ENCODE data around the gene PCDH12. TPM values are rescaled to one million over a fixed set of nuclear protein-coding genes. Genes with fewer than 3 reads are reported as not detected.

The PCDH12 gene
- total and polyA plus RNA-seq, 10 of the 15 experiments (the other 5 are each of a cell fraction or from before 2014, with no cell fraction given), result 0.01 to 0.14 (median 0.06) TPM; not detected in 4

DNA sequence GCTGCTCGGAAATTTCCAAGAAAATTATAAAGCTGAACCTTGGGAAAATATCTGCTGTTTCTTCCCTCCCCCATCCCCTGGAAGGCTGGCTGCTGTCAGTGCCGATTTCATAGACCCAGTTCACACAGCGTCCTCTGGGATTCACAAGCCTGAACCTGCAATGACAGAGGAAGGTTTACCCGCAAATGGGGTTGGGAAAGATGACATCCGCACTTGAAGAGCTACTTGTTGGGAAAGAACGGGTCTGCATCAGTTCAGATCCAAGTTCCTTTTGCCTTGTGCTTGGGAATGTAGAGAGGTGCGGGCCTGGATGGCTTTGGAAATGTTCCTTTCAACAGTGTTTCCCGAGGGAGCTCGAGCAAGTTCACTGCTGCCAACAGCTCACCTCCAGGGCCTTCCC, 13.9 kb downstream of the PCDH12 start (continued):
- TF ChIP-seq, protein P1, sequence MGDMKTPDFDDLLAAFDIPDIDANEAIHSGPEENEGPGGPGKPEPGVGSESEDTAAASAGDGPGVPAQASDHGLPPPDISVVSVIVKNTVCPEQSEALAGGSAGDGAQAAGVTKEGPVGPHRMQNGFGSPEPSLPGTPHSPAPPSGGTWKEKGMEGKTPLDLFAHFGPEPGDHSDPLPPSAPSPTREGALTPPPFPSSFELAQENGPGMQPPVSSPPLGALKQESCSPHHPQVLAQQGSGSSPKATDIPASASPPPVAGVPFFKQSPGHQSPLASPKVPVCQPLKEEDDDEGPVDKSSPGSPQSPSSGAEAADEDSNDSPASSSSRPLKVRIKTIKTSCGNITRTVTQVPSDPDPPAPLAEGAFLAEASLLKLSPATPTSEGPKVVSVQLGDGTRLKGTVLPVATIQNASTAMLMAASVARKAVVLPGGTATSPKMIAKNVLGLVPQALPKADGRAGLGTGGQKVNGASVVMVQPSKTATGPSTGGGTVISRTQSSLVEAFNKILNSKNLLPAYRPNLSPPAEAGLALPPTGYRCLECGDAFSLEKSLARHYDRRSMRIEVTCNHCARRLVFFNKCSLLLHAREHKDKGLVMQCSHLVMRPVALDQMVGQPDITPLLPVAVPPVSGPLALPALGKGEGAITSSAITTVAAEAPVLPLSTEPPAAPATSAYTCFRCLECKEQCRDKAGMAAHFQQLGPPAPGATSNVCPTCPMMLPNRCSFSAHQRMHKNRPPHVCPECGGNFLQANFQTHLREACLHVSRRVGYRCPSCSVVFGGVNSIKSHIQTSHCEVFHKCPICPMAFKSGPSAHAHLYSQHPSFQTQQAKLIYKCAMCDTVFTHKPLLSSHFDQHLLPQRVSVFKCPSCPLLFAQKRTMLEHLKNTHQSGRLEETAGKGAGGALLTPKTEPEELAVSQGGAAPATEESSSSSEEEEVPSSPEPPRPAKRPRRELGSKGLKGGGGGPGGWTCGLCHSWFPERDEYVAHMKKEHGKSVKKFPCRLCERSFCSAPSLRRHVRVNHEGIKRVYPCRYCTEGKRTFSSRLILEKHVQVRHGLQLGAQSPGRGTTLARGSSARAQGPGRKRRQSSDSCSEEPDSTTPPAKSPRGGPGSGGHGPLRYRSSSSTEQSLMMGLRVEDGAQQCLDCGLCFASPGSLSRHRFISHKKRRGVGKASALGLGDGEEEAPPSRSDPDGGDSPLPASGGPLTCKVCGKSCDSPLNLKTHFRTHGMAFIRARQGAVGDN (IDR thresholded peaks at IDR 0.05), result no peak
- TF ChIP-seq, protein P2, sequence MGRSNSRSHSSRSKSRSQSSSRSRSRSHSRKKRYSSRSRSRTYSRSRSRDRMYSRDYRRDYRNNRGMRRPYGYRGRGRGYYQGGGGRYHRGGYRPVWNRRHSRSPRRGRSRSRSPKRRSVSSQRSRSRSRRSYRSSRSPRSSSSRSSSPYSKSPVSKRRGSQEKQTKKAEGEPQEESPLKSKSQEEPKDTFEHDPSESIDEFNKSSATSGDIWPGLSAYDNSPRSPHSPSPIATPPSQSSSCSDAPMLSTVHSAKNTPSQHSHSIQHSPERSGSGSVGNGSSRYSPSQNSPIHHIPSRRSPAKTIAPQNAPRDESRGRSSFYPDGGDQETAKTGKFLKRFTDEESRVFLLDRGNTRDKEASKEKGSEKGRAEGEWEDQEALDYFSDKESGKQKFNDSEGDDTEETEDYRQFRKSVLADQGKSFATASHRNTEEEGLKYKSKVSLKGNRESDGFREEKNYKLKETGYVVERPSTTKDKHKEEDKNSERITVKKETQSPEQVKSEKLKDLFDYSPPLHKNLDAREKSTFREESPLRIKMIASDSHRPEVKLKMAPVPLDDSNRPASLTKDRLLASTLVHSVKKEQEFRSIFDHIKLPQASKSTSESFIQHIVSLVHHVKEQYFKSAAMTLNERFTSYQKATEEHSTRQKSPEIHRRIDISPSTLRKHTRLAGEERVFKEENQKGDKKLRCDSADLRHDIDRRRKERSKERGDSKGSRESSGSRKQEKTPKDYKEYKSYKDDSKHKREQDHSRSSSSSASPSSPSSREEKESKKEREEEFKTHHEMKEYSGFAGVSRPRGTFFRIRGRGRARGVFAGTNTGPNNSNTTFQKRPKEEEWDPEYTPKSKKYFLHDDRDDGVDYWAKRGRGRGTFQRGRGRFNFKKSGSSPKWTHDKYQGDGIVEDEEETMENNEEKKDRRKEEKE (IDR thresholded peaks at IDR 0.05), result no peak
- TF ChIP-seq, protein P3, sequence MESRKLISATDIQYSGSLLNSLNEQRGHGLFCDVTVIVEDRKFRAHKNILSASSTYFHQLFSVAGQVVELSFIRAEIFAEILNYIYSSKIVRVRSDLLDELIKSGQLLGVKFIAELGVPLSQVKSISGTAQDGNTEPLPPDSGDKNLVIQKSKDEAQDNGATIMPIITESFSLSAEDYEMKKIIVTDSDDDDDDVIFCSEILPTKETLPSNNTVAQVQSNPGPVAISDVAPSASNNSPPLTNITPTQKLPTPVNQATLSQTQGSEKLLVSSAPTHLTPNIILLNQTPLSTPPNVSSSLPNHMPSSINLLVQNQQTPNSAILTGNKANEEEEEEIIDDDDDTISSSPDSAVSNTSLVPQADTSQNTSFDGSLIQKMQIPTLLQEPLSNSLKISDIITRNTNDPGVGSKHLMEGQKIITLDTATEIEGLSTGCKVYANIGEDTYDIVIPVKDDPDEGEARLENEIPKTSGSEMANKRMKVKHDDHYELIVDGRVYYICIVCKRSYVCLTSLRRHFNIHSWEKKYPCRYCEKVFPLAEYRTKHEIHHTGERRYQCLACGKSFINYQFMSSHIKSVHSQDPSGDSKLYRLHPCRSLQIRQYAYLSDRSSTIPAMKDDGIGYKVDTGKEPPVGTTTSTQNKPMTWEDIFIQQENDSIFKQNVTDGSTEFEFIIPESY (IDR thresholded peaks at IDR 0.05), result no peak
